GM10847 (cell line): ENCODE data around the gene PRR7.

ENCODE experiments used
- POLR2A ChIP-seq: IDR thresholded peaks from 2 replicates; pipeline ENCODE4 v1.6.1; 2011; ENCODE audit not compliant: insufficient read length; ENCODE audit errors: extremely low read depth

Gene PRR7

DNA sequence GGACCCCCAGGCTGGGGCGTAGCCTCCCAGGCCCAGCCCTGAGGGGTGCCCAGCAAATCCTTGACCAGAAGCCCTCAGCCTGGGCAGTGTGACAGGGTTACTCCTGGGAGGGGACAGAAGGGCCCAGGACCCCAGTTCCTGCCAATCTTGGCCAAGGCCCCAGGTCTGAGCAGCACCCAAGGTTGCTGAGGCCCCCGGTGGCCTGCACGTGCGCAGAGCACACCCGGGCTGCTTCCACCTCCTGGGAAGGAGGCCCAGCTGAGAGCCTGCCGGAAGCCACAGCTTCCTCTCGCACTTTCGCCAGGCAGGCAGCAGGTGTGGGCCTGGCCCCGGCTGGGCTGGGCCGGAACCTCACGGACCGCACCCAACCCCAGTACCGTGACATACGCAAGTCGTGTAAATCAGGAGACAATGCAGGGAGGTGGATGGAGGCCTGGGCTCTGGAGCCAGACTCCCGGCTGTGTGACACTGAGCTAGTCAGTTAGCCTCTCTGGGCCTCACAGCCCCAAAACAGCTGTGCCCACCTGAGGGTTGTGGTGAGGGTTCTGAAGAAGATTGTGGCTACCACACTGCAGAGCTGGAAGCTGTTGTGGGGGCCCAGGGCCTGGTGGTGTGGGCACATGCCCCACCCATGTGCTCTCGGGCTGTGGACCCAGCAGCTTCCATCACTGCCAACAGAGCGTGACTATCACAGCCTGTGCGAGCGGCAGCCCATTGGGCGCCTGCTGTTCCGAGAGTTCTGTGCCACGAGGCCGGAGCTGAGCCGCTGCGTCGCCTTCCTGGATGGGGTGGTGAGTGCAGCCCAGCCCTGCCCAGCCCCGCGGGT lies 15.1 kb upstream of the PRR7 start:
- no peak for TF ChIP-seq POLR2A

DNA sequence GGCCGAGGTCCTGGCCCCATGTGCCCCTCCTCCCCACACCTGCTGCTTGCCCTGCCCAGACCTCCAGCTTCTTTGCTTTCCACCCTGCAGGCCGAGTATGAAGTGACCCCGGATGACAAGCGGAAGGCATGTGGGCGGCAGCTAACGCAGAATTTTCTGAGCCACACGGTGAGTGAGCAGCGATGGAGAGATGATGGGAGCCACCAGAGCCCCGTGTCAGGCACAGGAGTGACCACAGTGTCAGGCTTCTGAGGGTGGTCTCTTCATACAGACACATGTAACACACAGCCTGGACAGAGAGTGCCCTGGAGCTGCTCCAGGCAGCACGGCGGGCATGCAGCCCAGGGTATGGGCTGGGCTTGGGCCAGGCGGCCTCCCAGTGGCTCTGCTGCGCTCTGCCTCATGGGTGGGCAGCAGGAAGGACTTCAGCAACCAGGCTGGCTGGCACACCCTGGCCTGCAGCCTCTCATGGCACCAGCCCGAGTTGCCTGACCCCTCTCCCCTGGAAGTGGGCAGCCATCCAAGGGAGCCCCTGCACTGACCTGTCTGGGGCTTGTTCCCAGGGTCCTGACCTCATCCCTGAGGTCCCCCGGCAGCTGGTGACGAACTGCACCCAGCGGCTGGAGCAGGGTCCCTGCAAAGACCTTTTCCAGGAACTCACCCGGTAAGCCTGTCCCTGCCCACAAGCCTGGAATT lies 14.3 kb upstream of the PRR7 start:
- no peak for TF ChIP-seq POLR2A

DNA sequence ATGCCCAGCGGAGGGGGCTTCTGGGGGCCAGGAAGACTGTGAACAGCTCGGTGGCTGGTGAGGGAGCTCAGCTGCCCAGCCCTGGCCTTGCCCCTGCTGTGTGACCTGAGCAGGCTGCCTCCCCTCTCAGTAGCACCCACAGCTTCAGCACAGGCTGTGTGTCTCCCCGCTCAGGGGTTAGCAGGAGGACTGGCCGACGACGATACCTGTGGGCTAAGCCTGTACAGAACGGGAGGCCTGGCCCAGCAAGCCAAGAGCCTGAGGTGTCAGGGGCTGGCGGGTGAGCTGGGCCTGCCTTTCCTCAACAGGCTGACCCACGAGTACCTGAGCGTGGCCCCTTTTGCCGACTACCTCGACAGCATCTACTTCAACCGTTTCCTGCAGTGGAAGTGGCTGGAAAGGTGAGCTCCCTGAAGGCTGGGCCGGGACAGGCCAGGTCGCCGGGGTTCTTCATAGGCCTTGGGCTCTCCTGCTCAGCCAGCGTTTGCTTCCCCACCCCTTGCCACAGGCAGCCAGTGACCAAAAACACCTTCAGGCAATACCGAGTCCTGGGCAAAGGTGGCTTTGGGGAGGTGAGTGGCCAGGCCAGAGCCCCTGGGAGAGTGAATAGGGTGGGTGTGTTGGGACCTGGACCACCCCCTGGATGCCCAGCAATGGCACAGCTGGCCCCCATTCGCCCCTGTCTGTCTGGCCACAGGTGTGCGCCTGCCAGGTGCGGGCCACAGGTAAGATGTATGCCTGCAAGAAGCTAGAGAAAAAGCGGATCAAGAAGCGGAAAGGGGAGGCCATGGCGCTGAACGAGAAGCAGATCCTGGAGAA lies 13.6 kb upstream of the PRR7 start:
- TF ChIP-seq POLR2A, result no peak

GRCh38 chr5:177433658-177434217 lies 12.9 kb upstream of the PRR7 start:
- no peak for TF ChIP-seq POLR2A

GRCh38 chr5:177434437-177434836 lies 12.2 kb upstream of the PRR7 start:
- no peak for TF ChIP-seq POLR2A

DNA sequence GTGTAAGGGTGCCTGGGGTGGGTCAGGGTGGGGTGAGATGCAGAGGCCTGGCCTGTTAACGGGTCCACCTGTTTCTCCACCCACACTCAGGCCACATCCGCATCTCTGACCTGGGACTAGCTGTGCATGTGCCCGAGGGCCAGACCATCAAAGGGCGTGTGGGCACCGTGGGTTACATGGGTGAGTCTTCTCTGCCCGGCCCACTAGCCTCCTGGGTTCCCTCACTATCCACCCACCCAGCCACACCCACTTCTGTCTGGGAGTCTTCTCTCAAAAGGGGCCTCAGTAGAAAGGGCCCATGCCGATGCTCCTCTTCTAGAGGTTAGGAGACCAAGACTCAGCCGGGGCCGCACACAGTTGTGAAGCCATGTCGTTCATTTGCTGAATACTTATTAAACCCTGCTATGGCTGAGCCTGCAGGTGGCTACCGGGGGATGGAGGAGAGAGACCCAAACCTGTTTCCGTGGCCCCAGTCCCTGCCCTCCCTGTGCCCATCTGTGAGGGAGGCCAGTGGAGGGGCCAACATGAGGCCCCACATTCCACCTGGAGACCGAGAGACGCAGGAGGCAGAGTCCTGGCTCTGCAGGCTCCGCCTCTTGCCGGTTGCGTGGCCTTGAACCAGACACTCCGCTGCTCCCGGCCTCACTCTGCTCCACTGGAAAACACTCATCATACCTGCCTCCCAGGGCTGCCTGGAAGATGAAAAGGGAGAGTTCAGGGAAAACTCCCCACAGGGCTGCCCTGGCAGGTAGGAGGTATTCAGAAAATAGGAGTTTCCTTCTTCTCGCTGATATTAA lies 11.5 kb upstream of the PRR7 start:
- TF ChIP-seq POLR2A, result no peak

DNA sequence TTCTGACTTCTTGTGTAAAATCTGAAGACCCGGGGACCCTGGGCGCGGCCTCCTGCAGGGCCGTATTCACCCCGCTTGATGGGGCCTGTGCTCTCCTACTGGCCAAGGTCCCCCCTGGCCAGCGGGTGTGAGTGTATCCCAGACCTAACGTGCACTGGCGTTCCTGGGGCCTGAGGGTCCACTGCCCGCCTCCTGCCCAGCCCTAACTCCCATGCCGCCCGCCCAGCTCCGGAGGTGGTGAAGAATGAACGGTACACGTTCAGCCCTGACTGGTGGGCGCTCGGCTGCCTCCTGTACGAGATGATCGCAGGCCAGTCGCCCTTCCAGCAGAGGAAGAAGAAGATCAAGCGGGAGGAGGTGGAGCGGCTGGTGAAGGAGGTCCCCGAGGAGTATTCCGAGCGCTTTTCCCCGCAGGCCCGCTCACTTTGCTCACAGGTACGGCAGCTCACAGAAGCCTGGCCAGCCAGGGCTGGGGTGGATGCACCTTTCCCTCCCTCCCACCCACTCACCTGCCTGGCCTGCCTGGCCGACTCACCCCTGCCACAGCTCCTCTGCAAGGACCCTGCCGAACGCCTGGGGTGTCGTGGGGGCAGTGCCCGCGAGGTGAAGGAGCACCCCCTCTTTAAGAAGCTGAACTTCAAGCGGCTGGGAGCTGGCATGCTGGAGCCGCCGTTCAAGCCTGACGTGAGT lies 10.6 kb upstream of the PRR7 start:
- no peak for TF ChIP-seq POLR2A

- TF ChIP-seq POLR2A, result no peak
Observed at GRCh38 chr5:177437623-177438022, 9.0 kb upstream of the PRR7 start.

DNA sequence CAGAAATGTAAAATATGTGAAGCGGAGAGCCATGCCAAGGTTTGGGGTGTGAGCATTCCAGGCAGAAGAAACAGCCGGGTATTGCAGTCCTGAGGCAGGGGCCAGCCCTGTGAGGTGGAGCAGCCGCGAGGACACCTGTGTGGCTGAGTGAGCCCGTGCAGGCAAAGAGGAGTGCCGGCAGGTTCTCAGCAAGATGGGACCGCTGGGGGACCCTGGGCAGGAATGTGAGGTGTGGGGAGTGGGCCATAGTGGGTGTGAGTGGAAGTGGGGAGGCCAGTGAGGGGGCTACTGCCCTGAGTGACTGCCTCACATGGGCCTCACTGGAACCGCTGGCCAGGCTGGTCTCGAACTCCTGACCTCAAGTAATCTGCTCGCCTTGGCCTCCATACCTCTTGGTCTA lies 8.1 kb upstream of the PRR7 start:
- no peak for TF ChIP-seq POLR2A

- no peak for TF ChIP-seq POLR2A
Observed at GRCh38 chr5:177439518-177440053, 7.0 kb upstream of the PRR7 start.

- TF ChIP-seq POLR2A, result no peak
Observed at GRCh38 chr5:177440211-177440989, 6.2 kb upstream of the PRR7 start.

DNA sequence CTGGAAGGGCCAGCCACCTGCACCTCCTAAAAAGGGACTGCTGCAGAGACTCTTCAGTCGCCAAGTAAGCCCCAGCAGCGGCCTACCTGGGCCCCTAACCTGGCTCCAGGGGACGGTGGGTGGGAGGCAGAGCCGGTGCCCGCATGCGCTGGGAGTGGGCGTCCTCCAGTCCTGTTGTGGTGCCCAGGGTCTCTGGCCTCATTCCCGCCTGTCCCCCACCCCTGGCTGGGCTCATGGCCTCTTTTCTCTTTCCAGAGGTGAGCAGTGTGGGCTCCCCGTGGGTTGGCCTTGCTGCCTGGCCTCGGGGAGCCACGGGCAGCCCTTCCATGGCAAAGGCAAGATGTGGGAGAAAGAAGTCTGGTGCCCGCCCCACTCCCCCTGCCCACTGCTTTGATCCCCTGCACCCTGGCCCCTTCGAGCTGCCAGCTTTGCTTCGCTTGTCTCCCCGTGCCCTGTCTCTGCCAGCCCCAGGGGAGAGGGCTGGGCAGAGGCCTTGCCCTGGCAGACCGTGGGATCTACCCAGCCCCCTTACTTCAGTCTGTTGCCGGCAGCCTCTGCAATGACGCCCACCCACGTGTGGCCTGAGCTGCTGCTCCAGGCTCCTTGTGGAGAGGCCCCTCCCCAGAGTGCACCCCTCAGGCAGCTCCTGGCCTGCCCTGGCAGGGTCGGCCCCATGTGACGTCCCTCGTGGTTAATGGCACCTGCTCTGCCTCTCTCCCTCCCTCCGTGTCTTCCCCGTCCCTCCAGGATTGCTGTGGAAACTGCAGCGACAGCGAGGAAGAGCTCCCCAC lies 5.4 kb upstream of the PRR7 start:
- TF ChIP-seq POLR2A, result no peak
